Right hindlimb (tissue), 1 donor: ENCODE measurements around the gene HGFAC.
"Not testable (repeated sequence)": the region's sequence is repeated elsewhere in the genome, so short reads cannot be mapped to it uniquely, and the experiment has no call there.

Experiments
- DNase-seq: peaks from one replicate; pipeline ENCODE4 v3.0.0-alpha.2; 2018

Gene HGFAC

DNA sequence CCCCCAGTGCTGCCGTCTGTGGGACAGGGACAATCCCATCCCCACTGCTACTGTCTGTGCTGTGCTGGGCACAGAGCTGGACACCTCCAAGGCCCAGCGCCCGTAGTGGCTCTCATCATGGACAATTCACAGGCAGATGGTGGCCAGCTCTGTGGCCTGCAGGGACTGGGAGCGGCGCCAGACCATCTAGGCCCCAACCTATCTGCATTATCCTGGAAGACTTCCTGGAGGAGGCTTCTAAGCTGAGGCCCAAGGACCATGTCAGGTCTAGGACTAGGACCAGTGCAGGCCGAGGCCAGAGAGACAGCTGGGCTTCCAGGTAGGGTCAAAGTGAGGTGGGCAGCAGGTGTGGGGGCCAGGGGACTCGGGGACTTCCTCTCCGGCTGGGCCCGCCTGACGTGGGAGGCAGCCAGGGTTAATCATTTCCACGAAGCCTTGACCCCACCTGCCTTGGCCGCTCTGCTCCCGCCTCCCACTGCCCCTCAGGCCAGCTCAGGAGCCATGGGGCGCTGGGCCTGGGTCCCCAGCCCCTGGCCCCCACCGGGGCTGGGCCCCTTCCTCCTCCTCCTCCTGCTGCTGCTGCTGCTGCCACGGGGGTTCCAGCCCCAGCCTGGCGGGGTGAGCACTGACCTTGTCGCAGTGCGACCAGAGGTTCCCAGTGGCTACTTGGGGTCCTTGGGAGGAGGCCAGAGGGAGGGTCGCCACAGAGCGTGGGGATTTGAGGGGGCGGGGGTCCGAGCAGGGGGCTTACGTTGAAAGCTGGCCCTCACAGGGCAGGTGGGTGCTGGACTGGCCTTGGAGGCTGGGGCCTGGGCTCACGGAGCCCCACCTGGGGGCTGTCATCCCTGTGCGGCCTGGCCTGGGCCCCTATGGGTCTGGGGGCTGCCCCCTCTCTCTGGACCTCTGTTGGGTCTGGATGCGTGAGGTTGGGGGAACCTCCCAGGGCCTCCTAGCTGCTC is at the start of gene HGFAC:
Gene HGFAC (plus strand): TSS at position 468 of the 959 bp plus-strand sequence. CDS start 34 bp downstream, at position 502.
- no peak for DNase-seq

DNA sequence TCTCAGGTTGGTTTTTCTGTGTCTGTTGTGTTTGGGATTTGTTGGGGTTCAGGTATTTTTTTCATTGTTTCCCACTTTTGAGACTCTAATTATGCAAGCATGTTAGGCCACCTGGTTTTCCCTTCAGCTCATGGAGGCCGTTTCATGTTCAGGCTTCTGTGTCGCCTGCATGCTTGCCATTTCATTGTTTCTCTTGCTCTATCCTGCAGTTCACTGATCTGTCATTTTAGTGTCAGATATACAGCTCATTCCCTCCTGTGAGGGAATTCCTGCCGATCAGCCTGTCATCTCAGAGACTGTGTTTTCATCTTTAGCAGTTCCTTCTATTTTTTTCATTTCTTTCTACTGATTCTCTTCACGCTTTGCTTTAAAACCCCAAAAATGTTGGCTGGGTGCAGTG is 49.4 kb upstream of the HGFAC start:
- no peak for DNase-seq

DNA sequence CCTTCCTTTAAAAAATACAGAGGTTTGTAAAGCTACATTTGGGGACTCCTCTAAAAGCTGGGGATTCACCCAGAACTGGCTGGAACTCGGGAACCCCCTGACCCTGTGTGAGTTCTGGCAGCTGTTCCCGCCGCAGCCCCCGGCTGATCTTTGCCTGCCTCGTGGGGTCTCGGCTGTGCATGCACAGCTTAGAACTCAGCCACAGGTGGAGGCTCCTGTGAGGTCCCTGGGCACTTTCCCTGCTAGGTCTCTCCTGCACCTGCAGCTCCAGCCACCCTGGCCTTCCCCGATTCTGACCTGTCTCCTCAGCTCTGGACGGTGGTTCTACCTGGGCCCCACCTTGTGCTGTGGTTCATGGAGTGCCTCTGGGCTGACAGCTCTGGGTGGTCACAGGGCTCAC is 48.6 kb upstream of the HGFAC start:
- DNase-seq = no peak

DNA sequence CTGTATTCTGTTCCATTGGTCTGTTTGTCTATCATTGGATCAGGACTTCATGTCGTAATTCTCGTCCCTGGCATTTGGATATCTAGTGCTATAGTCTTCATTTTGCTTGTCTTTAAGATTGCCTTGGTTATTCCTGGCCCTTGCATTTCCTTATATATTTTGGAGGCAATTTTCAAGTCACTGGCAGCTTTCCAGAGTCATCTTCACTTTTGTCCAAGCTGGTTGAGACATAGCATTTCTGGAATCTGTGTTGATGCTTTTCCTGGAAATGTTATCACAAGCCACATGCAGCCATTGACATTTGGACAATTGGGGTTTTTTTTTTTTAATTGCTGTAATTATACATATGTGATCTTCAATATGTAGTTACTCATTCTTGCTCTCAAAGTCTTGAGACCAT is 45.2 kb upstream of the HGFAC start:
- DNase-seq = no peak

DNA sequence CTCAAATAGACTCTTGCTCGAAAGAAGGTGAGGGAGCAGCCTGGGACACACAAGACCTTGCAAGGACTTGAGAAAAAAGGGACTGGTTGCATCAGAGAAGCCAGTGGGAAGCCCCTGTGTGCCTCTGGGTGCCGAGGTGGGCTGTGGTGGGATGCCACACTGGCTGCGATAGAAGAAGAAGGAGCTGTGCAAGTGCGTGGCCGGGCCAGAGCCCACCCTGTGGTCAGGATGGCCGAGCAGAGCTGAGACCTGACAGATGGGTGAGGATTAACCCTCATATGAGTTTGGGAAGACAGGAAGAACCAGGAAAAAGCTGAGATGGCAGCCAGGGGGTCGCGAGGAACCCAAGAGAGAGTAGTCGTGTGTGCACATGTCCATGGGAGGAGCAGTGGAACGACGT is 44.6 kb upstream of the HGFAC start:
- DNase-seq = no peak

DNA sequence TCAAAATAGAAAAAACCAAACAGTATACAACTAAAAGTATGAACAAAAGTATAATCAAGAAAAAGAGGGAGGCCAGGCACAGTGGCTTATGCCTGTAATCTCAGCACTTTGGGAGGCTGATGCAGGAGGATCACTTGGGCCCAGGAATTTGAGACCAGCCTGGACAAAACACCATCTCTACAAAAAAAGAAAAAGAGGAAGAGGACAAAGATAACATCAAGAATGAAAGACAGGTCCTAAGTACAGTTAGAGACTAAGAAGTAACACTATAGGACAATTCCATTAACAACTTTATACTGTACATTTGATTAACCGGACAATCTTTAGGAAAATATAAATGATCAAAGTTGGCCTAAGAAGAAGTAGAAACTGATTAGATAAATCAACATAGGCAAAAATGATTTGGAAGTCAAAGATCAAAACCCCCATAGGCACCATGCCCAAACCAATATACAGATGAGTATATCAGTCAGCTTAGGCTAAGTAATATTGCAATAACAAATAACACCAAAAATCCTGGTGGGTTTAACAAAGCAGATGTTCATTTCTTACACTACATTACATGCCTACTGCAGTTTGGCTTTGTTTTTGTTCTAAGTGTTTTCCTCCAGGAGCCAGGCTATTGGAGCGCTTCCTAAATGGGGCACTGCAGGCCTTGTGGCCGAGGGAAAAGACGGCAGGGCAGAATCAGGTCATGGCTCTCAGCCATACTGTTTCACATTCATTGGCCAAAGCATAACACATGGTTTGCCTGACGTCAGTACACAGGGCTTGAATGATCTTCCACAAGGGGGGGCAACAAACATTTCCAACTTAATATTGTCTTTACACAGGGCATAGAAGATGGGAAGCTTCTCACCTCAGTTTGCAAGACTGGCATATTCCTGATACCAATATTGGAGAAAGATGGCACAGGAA is 42.2 kb upstream of the HGFAC start:
- no peak for DNase-seq

DNA sequence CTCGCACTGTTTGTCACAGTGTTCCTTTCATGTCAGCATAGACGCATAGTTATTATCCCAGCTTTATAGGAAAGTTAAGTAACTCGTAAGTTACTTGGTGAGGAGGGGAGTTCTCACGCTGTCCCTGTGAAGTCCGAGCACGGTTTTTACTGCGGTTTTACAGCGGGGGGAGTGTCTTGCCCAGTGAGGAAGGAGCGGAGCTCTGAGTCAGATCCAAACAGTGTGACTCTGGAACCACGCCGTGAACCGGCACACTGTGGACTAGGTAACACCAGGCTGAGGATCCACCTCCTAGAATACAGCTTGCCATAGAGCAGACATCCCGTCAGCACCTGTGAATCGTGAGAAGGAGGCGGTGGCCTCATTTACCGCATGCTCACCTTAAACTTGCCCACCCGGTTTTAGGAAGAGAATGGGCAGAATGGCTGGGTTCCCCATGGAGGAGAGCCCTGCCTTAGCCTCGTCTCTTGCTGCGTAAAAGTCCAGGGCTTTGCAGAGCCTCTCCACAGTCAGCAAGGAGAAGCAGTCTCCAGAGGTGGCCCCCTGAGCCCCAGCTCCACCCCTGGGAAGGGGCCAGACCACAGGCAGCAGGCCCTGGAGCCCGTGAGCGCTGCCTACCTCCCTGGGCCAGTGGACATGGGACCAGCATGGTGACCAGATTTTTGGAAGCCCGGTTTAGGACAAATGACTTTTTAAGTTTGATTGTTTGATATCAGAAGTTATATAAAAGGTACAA is 40.2 kb upstream of the HGFAC start:
- no peak for DNase-seq

DNA sequence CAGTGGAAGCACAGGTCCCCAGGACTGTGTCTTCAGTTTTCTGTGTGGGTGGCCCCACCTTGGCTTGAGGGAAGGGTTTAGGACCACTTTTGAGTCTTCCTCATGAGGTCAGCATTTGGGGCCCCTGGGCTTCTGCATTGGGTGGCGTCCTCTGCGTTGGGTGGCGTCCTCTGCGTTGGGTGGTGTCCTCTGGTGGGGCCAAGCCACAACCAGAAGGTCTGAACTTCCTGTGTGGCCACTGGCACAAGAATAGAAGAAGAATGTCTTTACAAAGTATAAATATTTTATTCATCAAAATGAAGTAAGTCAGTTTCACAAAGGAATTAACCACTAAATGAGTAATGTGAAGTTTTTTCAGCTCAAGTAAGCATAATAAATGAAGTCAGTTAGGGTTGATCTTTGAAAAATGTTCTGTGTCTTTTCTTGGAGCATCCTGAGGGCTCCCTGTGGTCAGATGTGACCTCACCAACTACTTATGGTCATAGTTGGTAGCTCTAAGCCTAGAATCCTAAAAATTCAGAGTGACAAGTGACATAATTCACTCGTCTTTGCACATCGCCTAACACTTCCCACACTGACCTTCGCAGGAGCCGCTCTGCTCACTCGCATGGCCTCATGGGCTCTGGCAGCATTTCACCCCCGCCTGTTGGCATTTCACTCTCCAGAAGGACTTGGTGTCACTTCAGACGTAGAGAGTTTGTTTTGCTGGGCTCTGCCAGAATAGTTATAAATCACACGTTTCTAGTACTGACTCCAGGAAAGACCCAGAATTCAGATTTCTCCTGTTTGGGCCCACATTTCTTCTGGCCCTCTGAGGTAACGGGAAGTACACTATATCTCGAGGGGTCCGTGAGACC is 39.0 kb upstream of the HGFAC start:
- DNase-seq = no peak

DNA sequence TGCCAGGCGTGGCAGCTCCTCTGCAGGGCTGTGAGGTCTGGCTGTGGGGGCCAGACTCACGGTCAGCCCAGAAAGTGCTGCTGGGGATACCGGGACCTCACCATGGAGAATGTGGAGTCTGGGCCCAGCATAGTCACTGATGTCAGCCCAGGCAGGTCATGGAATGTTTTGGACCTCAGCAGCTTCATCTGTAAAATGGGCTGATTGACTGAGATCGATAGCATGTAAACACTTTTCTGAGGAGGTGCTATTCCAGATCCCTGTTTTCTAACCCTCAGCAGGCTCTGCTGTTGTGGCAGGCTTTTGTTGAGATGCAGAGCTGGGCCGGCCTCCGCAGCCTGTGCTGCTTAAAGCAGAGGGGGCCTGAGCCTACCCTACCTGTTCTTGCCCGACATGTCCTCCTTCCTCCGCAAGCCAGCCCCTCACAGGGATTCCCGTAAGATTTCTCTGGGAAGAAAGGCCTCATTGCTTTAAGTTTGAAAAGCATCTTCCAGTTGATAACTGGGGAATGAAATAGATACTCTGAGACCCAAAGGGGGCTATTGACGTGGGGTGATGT is 38.3 kb upstream of the HGFAC start:
- no peak for DNase-seq

DNA sequence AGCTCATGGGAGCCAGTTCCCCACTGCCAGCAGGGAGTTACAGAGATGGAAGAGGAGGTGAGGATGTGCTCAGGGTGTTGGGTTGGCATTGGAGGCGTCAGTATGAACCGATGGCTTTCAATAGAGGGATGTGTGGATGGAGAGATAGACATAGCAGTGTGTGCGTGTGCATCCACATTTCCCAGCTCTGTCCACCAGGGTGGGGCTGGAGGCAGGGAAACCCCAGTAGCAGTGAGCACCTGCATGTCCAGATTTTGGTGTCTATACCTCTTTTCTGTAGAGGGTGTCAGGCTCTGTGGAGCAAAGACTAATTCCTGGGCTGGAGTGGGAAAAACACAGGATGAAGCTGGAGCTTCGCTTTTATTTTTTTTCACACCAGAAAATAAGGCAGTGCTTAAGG is 37.2 kb upstream of the HGFAC start:
- DNase-seq = no peak

DNA sequence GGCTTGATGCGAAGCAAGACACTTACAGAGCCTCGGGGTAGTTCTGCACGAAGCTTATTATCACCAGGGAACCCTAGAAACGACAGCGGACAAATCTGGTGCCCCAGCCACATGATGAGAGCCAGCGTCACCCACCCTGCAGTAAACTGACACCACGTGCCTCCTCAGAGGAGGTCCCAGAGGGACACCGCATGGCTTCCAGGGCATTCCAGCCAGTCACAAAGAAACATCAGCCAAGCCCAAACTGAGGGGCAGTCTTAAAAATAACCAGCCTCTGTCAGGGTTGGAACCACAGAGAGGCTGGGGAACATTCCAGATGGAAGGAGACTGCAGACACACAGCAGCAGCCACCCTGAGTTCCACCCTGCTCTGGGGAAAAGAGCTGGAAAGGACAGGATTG is 36.6 kb upstream of the HGFAC start:
- no peak for DNase-seq

DNA sequence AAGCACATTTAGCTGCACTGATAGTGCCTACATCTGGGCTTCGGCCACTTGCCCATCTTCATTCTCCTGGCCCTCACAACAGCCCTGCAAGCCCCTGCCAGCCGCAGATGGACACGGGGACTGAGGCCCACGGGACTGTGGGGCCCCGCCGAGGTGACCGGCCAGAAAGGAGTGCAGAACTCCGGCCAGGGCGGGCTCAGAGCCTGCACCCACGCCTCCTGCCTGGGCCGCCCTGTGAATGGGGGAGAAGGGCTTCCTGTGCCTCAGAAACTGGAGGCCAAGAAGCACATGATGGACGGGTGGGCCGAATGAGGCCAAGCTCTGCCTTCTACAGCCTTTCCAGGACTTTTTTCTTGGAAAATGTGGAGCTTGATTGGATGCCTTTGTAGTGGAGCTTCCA is 35.7 kb upstream of the HGFAC start:
- DNase-seq = no peak

DNA sequence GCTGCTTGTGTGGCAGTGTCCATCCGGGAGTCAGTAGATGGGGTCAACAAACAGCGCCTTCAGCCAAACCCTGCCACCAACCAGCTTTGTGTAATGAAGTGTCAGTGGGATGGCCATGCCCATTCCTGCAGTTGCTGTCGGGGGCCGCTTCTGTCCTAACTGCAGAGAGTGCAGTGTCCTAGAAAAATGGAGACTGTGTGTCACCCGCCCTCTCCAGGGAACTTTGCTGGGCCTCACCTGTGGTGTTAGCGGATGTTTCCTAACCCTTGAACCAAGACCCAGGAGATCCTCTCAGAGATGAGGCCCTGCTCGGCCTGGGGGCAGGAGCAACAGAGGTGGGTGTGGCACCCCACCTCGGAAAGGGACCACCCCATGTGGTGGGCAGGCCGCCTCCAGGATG is 35.3 kb upstream of the HGFAC start:
- no peak for DNase-seq

DNA sequence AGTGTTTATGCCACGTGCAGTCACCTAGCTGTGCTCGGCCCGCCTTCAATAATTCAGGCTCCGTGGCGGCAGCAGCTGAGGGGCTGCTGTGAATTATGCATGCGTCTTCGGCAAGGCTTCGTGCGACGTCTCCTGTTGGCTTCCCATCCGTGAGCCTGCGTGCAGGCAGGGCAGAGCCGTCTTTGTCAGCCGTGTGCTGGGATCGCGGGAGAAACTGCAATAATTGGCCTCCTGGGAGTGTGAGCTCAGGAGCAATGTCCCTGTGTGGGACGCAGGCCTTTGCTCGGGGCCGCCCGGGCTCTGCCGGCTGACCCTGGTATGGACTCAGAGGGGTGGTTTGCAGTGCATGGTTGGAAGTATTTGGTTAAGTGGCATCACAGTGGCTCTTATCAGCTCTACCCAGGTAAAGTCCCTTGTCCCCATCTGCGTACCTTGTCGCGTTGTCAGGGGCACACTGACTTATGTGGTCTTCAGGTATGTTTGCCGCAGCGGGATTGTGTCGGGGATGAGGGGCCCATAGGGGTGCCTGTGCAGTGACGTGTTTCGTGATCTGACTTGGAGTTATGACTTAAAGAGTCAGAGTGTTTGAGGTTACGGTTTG is 34.5 kb upstream of the HGFAC start:
- peak; percentile 13 for DNase-seq

DNA sequence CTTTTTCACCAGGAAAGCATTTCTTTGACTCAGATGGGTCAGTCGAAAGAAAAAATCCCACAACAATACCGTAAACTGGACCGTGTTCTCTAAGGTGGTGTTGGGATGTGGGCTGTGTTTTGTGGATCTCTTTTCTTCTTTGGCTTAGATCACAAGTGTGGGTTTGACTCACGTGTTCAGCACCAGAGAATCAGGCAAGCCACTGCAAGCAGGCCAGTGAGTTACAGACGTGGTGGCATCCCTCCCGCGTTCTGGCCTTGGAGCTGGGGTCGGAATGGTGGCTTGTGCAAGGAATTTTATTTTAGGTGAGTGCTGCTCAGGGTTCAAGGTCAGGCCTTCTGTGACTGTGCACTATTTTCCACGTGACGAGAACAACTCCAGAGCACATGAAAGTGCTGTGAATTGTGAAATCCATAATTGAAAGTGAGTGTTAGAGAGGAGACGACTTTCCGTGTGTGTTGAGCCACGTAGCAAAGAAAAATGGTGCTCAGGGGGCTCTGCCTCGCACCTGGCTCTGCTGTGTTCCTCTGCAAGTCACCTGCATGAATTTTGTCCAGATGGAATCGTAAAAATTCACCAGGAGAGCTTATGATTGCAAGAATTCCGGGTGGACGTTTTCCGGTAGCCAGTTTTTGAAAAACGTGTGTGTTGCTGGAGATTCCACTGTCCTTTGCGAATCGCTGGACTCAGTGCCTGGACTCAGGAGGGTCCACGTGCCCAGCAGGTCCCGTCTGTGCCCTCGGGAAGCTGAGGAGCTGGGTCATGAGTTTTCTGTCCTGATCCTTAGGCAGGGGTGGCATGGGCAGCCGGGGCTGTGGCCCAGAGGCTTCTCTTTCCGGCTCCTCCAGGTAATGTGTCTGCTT is 33.6 kb upstream of the HGFAC start:
- peak; percentile 10 for DNase-seq

DNA sequence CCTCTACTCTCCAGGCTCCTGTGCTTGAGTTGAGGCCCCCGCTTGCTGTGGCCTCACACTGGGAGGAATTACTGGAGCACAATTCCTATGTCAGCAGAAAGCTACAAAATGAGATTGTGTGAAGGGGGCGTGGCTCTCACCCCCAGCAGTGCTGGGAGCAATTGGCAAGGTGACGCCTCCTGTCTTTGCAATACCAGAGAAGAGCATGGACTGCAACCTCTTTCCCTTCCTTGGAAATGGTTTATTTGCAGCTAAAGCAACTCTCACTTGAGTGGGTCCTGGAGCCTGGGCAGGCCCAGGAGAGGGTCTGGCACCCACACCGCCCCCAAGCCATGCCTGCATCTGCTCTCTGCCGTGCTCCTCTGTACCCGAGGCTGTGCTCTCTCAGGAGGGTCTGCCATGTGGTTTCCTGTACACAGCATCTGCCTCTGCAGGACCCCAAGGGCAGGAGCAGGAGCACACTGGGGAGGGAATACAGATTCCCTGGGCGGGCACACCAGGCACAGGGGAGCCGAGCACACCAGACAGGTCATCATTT is 32.9 kb upstream of the HGFAC start:
- peak; percentile 0 for DNase-seq

DNA sequence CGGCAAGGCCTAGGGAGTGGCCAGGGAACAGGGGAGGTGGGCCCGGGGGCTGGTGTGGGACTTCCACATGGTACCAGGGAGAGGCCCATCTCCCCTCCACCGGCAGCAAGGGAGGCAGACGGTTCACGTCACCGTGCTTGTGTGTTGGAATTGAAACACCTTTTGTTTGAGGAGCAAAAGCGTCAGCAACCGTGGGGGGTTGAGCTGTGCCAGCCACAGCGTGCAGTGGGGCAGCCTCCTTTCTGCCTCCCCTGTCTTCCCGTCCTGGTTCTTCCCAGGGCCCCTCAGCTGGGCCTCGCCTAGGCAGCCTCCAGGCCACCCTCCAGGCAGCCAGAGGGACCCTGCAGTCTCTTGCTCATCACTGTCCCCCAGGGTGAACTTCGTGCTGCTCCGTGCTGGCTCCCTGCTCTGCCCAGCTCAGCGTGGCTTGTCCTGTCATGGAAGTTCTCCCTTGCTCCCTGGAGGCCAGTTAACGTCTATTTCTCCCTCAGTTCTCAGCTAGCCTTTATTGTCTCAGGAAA is 32.1 kb upstream of the HGFAC start:
- DNase-seq = peak; percentile 10

DNA sequence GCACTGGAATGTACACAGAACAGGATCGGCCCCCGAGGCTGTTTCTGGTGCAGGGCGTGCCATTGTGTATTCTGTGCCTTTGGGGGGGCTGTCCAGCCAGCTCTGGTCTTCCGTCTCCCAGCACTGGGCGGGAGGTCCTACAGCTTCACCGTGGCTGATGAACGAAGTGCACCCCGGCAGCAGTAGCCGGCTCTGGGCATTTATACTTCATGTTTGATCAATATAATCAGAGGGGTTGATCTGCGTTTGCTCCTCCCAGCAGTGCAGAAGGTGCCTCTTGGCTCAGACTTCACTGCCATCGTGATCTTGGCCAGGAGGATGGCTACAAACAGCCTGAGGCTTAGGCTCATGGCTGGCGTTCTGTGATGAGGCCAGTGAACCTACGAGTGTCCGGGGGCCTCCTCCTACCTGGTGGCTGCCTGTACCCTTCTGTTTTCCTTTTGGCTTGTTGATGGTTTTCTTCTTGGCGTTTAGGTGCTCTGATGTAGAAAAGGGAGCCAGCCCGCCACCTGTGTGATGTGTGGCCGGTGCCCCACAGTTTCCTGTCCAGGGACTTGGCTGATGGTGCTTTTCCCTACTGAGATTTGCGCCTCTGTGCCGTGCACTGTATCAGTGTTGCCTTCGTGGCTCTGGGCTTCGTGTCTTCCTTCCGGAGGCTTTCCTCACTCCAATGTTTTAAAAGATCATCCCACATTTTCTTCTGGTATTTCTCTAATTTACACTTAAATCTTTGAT is 31.2 kb upstream of the HGFAC start:
- DNase-seq = peak; percentile 6

DNA sequence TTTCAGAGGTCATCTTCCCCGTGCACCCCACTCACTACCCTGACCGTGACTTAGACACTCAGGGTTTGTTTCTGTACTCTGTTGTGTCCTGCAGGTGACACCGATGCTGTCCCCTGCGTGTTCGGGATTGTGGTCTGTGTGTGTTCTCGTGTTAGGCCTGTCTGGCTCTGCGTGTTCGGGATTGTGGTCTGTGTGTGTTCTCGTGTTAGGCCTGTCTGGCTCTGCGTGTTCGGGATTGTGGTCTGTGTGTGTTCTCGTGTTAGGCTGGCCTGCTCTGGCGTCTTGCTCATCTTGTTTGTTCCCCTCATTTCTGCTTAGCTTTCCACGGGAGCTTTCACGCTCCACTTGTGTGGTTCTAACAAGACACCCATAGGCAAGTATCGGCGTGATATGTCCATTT is 30.6 kb upstream of the HGFAC start:
- DNase-seq = not testable (repeated sequence)
